A673 (cell line): ENCODE results near the gene FCN3. TPM values are rescaled to one million over a fixed set of nuclear protein-coding genes. Genes with fewer than 3 reads are reported as not detected.

Experiments
- BruUV-seq: library from RNA; stranded (reverse); fragments of 400-500 nt; replicated peaks from 2 replicates; lab custom pipeline; 2021; lab: Mats Ljungman, UMichigan
- CTCF ChIA-PET: fragments of 300-600 bp; sonication (Branson Sonifier 250); formaldehyde crosslinking; loops from one replicate; lab custom pipeline; 2022; ENCODE audit warnings: antibody characterized with exemption; lab: Charles Lee
- POLR2A ChIA-PET: fragments of 300-600 bp; sonication (Branson Sonifier 250); formaldehyde crosslinking; loops from one replicate; lab custom pipeline; 2022; ENCODE audit warnings: antibody characterized with exemption; ENCODE audit not compliant: low non-redundant PET; lab: Charles Lee
- DNase-seq: peaks from one replicate; pipeline ENCODE4 v3.0.0-alpha.2; 2015; ENCODE audit warnings: low spot score
- H3K27ac ChIP-seq: fragments of 200-600 bp; sonication (generic); 2 replicates; pipeline ENCODE4 v1.5.1; 2016; ENCODE audit warnings: mixed run types, low read depth, mild to moderate bottlenecking, mixed read lengths, antibody characterized with exemption, low read length; ENCODE audit not compliant: poor library complexity, severe bottlenecking
- H3K27me3 ChIP-seq: fragments of 200-600 bp; sonication (generic); replicated peaks from 2 replicates; pipeline ENCODE4 v1.6.1; 2017; ENCODE audit warnings: mixed run types, low read depth, mild to moderate bottlenecking, mixed read lengths, antibody characterized with exemption, low read length; ENCODE audit not compliant: insufficient read depth, poor library complexity
- H3K36me3 ChIP-seq: fragments of 200-600 bp; sonication (generic); 2 replicates; pipeline ENCODE4 v1.6.1; 2016; ENCODE audit warnings: mixed run types, mild to moderate bottlenecking, mixed read lengths, antibody characterized with exemption, low read length; ENCODE audit not compliant: insufficient read depth, poor library complexity, severe bottlenecking
- H3K4me1 ChIP-seq: fragments of 200-600 bp; sonication (generic); 2 replicates; pipeline ENCODE4 v1.6.1; 2017; ENCODE audit warnings: mixed run types, mild to moderate bottlenecking, mixed read lengths, antibody characterized with exemption, low read length; ENCODE audit not compliant: insufficient read depth, poor library complexity, severe bottlenecking
- H3K4me3 ChIP-seq: fragments of 200-600 bp; sonication (generic); 2 replicates; pipeline ENCODE4 v1.5.1; 2016; ENCODE audit warnings: low read depth, mixed run types, mild to moderate bottlenecking, mixed read lengths, low read length; ENCODE audit not compliant: poor library complexity, severe bottlenecking
- H3K9me3 ChIP-seq: fragments of 200-600 bp; sonication (generic); 2 replicates; pipeline ENCODE4 v1.6.1; 2016; ENCODE audit warnings: mixed run types, low read depth, mild to moderate bottlenecking, mixed read lengths, antibody characterized with exemption, low read length; ENCODE audit not compliant: poor library complexity, severe bottlenecking
- EZH2 ChIP-seq: fragments of 200-600 bp; sonication (generic); IDR thresholded peaks from 2 replicates; pipeline ENCODE4 v1.6.1; 2017; ENCODE audit warnings: borderline replicate concordance, low read depth, mild to moderate bottlenecking, mixed read lengths, antibody characterized with exemption, low read length; ENCODE audit not compliant: poor library complexity, severe bottlenecking
- intact Hi-C: fragments of 100-400 bp; cut with micrococcal nuclease; formaldehyde crosslinking; loops from one replicate; pipeline ENCODE4 v1.10.0; 2022; ENCODE audit not compliant: unreplicated experiment
- total RNA-seq: library from RNA; stranded (reverse); gene quantifications from 2 replicates; pipeline ENCODE4 v1.2.3, GENCODE V29; 2021
- TF ChIP-seq, protein P1 (sequence below): fragments of 300-800, 200-600 bp; sonication (generic); conservative IDR thresholded peaks from 2 replicates; pipeline ENCODE4 v1.5.1; 2017; ENCODE audit warnings: low read depth, mild to moderate bottlenecking, antibody characterized with exemption, low read length, moderate library complexity, mixed read lengths

The FCN3 gene
- total RNA-seq, 1 experiment from 2014 or later: not detected

DNA sequence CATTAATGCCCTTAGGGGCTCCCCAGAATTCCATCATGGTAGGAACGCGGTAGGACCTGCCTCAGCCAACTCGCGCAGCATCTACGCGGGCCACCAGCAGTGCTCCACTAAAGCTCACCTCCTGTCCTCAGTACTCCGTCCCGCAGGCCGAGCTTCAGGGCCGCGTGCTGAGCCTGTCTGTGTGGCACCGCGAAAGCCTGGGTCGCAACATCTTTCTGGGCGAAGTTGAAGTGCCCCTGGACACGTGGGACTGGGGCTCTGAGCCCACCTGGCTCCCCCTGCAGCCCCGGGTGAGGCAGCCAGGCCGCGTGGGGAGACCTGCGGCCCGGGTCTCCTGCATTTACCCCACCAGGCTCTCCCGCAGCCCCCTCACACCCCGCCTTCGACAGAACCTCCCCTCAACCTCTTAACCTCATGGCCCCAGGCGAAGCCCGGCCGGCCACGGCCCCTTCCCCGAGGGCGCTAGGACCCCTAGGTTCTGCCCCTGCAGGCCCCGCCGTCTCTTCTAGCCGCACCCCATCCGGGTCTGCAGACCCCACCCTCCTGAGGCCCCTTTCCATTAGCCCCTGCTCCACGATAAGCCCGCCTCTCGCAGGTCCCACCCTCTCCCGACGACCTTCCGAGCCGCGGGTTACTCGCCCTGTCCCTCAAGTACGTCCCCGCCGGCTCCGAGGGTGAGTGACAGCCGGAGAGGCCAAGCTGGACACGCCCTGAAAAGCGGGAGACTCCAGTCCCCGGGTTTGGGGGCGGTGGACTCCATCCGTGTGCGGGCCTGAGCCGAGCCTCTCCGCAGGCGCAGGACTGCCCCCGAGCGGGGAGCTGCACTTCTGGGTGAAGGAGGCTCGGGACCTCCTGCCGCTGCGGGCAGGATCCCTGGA is 23.7 kb downstream of the FCN3 start:
- Histone ChIP-seq H3K36me3 (no peaks in the 10 kb centered on the region), H3K4me1 (no peaks in the 10 kb centered on the region), H3K27ac (no peak overlapping the region), H3K9me3 (no peaks in the 10 kb centered on the region), H3K27me3 (no peaks in the 10 kb centered on the region), H3K4me3 (no peak overlapping the region)
- intact Hi-C loops: no loop called here
- POLR2A ChIA-PET: interaction anchor here (0.6 kb wide), 1 partner anchor 12 kb away, joined by 5 read pairs; no protein-coding TSS in a partner anchor
- CTCF ChIA-PET: no interaction called here
- no peak for TF ChIP-seq EZH2
- no peak for DNase-seq
- BruUV-seq: no TSS peak

DNA sequence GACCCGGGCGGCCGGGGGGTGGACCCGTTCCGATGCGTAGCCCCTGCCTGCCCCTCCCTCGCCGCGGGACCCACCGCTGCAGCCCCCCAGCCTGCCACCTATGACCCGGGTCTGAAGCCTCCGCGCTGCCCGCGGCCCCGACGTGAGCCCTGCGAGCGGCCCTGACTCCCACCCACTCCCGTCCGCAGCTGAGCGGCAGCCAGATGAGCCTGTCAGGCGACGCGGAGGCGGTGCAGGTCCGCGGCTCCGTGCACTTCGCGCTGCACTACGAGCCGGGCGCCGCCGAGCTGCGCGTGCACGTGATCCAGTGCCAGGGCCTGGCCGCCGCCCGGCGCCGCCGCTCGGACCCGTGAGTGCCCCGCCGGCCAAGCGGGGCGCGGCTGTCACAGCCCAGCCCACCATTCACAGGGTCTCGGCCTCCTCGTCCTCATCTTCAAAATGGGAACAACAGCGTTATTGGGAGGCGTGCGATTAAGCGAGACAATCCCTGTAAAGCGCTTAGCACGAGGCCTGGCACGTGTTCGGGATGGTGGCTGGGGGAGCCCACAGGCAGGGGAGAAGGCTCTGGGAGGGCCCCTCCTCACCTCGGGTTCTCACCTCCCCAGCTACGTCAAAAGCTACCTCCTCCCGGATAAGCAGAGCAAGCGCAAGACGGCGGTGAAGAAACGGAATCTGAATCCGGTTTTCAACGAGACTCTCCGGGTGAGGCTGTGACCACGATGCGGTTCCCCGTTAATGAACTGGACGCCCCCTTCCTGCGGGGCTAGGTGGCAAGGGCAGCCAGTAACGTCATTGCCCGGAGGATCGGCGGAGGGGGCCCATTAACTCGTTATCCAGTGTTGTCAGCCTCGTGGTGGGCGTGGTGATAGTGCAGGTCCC is 24.6 kb downstream of the FCN3 start:
- DNase-seq: peak; percentile 69
- intact Hi-C loops: no loop called here
- Histone ChIP-seq H3K9me3 (no peaks in the 10 kb centered on the region), H3K27ac (no peak overlapping the region), H3K4me1 (no peaks in the 10 kb centered on the region), H3K27me3 (no peaks in the 10 kb centered on the region), H3K4me3 (peak overlapping the region; percentile 51), H3K36me3 (no peaks in the 10 kb centered on the region)
- ChIA-PET POLR2A (no interaction called here), CTCF (interaction anchor here (0.7 kb wide), 1 partner anchor 53 kb away, joined by 4 read pairs; no protein-coding TSS in a partner anchor)
- TF ChIP-seq, protein P1, sequence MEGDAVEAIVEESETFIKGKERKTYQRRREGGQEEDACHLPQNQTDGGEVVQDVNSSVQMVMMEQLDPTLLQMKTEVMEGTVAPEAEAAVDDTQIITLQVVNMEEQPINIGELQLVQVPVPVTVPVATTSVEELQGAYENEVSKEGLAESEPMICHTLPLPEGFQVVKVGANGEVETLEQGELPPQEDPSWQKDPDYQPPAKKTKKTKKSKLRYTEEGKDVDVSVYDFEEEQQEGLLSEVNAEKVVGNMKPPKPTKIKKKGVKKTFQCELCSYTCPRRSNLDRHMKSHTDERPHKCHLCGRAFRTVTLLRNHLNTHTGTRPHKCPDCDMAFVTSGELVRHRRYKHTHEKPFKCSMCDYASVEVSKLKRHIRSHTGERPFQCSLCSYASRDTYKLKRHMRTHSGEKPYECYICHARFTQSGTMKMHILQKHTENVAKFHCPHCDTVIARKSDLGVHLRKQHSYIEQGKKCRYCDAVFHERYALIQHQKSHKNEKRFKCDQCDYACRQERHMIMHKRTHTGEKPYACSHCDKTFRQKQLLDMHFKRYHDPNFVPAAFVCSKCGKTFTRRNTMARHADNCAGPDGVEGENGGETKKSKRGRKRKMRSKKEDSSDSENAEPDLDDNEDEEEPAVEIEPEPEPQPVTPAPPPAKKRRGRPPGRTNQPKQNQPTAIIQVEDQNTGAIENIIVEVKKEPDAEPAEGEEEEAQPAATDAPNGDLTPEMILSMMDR: no peak
- no peak for TF ChIP-seq EZH2
- no TSS peak for BruUV-seq

DNA sequence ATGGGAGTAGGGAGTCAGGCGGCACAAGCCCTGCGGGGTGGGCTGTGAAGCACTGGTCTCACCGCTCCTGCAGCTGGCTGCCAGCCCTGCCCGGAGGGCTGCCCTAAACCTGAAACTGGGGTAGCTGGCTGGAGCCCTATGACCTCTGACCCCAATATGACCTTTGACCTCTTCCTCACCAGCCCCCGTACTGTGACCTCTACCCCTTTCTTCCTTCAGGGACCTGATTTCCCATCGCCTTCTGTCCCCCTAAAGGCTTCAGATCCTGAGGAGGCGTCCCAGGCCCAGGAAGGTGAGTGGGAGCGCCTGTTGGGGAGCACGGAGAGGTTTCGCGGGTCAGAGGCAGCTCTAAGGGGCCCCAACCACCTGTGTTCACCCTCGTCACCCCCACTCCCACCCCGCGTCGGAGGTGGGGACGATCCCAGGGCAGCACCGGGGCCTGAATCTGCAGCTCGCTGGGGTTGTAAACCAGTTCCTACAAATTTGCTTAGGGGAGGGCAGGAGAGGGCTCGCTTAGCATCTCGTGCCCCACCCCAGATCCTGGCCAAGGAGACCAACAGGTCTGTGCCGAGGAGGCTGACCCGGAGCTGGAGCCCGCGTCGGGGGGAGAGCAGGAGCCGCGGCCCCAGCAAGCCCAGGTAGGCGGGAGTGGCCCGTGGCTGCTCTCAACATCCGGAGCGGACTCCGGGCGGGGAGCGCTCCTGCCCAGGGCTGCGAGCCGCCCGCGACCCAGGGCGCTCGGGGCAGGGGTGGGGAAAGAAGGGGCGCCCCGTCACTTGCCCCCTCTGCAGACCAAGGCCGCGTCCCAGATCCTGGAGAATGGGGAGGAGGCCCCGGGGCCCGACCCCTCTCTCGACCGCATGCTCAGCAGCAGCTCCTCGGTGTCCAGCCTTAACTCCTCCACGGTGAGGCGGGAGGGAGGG is 25.5 kb downstream of the FCN3 start:
- peak overlapping the region; percentile 51 for H3K4me3 ChIP-seq
- DNase-seq: peak; percentile 52
- ChIA-PET POLR2A (no interaction called here), CTCF (no interaction called here)
- TF ChIP-seq EZH2: no peak
- TF ChIP-seq, protein P1: no peak
- no TSS peak for BruUV-seq
- H3K4me1 ChIP-seq: no peaks in the 10 kb centered on the region
- intact Hi-C loops: no loop called here
- H3K27ac ChIP-seq: no peak overlapping the region
- H3K36me3 ChIP-seq: no peaks in the 10 kb centered on the region
- no peaks in the 10 kb centered on the region for H3K9me3 ChIP-seq
- no peaks in the 10 kb centered on the region for H3K27me3 ChIP-seq
